Activated CD4-positive, alpha-beta T cell treated with anti-CD3 and anti-CD28 coated beads for 36 hours (primary cell): ENCODE measurements around the gene PADI2. TPM values are rescaled to one million over a fixed set of nuclear protein-coding genes. Genes with fewer than 3 reads are reported as not detected.
A peak's percentile ranks its signal among the peaks of the same experiment; 100 is the strongest.

Experiments used
- ATAC-seq: fragments of 200-7000 bp; cut with Tn5 transposase; one replicate; pipeline ENCODE4 v1.10.0; 2021; ENCODE audit warnings: mild to moderate bottlenecking, moderate library complexity
- CTCF ChIA-PET: fragments of 350-600 bp; sonication (Branson Sonifier 250); formaldehyde crosslinking; loops from one replicate; lab custom pipeline; 2021; ENCODE audit warnings: antibody characterized with exemption; lab: Charles Lee
- POLR2A ChIA-PET: fragments of 350-600 bp; sonication (Branson Sonifier 250); formaldehyde crosslinking; loops from one replicate; lab custom pipeline; 2021; ENCODE audit warnings: antibody characterized with exemption, inconsistent platforms; lab: Charles Lee
- DNase-seq: peaks from one replicate; pipeline ENCODE4 v3.0.0-alpha.2; 2020
- H3K27ac Mint-ChIP-seq: one replicate; pipeline ENCODE4 v1.8.0; 2021; ENCODE audit warnings: mixed read lengths
- H3K27me3 Mint-ChIP-seq: one replicate; pipeline ENCODE4 v1.8.0; 2021; ENCODE audit warnings: mixed read lengths
- H3K36me3 Mint-ChIP-seq: one replicate; pipeline ENCODE4 v1.8.0; 2021; ENCODE audit warnings: low read depth, mixed read lengths
- H3K4me1 Mint-ChIP-seq: one replicate; pipeline ENCODE4 v1.8.0; 2021; ENCODE audit warnings: mixed read lengths
- H3K4me3 Mint-ChIP-seq: one replicate; pipeline ENCODE4 v1.8.0; 2021; ENCODE audit warnings: mild to moderate bottlenecking, moderate library complexity, mixed read lengths
- H3K9me3 Mint-ChIP-seq: one replicate; pipeline ENCODE4 v1.8.0; 2021; ENCODE audit warnings: low read depth, mixed read lengths
- intact Hi-C, 2 experiments: fragments of 100-400 bp; cut with DNase I in 1 of 2; cut with micrococcal nuclease in 1 of 2; formaldehyde crosslinking; loops; one replicate each; pipeline versions ENCODE4 v1.14.2 to v1.15.1; 2022 to 2024; cut with DNase I, micrococcal nuclease
- total RNA-seq, 2 experiments: library from RNA; stranded (reverse); gene quantifications; one replicate each; pipeline ENCODE4 v1.2.3, GENCODE V29; 2021

Gene PADI2
- total RNA-seq, 2 experiments from 2014 or later = 0.05 TPM; not detected in 1

DNA sequence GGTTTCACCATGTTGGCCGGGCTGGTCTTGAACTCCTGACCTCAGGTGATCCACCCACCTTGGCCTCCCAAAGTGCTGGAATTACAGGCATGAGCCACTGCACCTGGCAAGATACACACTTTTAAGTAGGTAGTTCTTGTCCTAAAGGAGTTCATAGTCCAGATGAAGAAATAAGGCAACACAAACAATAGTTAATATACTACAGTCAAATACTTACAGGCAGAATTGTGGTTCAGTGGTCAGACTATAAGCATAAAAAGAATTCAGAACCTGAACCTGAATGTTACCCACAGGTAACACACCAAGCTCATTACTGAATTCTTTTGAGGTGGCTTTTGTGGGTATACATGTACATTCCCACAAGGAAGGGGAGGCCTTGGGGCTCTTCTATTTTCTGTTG lies 67.2 kb downstream of the PADI2 start:
- H3K36me3 Mint-ChIP-seq = peaks cover 12% of the 10 kb centered on the region
- ChIA-PET POLR2A (no interaction called here), CTCF (no interaction called here)
- no peaks in the 10 kb centered on the region for H3K27me3 Mint-ChIP-seq
- no peak for DNase-seq
- no peaks in the 10 kb centered on the region for H3K9me3 Mint-ChIP-seq
- H3K4me1 Mint-ChIP-seq = peaks cover 21% of the 10 kb centered on the region
- intact Hi-C loops = loop anchor here in 1 of 2 experiments (10.0 kb wide), 1 partner anchor 687 kb away; the partner anchor contains the start of gene SZRD1
- ATAC-seq = no peak
- no peak overlapping the region for H3K27ac Mint-ChIP-seq
- H3K4me3 Mint-ChIP-seq = peak overlapping the region; percentile 94

DNA sequence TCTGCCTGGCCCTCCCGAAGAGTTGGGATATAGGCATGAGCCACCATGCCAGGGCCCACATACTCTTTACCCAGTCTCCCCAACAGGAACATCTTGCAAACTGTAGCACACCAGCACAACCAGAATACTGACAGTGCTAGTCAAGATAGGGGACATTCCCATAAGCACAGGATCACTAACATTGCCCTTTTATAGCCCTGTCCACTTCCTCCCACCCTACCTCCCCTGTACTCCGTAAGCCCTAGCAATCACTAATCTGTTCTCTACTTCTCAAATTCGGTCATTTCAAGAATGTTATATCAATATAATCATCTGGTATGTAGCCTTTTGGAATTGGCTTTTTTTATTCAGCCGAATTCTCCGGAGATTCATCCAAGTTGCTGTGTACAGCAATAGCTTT lies 71.3 kb downstream of the PADI2 start:
- POLR2A ChIA-PET = no interaction called here

DNA sequence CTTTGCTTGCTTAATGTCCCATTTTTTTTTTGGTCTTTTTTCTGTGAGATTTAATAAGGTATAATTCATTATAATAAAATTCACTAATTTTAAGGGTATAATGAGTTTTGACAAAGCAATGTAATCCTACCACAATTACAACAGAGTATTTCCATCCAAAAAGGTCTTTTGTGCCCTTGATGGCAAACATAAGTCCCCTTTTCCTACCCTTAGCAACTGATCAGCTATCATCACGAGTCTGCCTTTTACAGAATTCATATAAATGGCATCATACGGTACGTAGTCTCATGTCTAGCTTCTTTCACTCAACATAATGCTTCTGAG lies 73.0 kb downstream of the PADI2 start:
- DNase-seq = no peak
- Mint-ChIP-seq H3K4me1 (peaks cover 14% of the 10 kb centered on the region), H3K4me3 (no peak overlapping the region), H3K9me3 (no peaks in the 10 kb centered on the region), H3K36me3 (peaks cover 39% of the 10 kb centered on the region), H3K27me3 (no peaks in the 10 kb centered on the region), H3K27ac (no peak overlapping the region)
- ChIA-PET CTCF (interaction anchor here (0.6 to 4.3 kb wide), 9 partner anchors 11 to 1856 kb away, joined by 3 to 22 read pairs (median 4); partner anchors contain the start of gene ALDH4A1), POLR2A (interaction anchor here (0.7 kb wide), 2 partner anchors 13 to 94 kb away, joined by 3 read pairs; no protein-coding TSS in a partner anchor)
- no peak for ATAC-seq
- intact Hi-C loops = loop anchor here (2.0 kb wide), 2 partner anchors 83 to 95 kb away; no protein-coding TSS in a partner anchor

More for the DNA sequence above, 71.3 kb downstream of the PADI2 start:
- H3K4me3 Mint-ChIP-seq = no peak overlapping the region
- ATAC-seq = no peak
- H3K27ac Mint-ChIP-seq = no peak overlapping the region
- H3K9me3 Mint-ChIP-seq = no peaks in the 10 kb centered on the region
- CTCF ChIA-PET = interaction anchor here (0.6 to 4.3 kb wide), 6 partner anchors 13 to 1360 kb away, joined by 3 to 22 read pairs (median 3); no protein-coding TSS in a partner anchor
- no peaks in the 10 kb centered on the region for H3K27me3 Mint-ChIP-seq
- DNase-seq = no peak
- H3K4me1 Mint-ChIP-seq = peaks cover 27% of the 10 kb centered on the region
- H3K36me3 Mint-ChIP-seq = peaks cover 31% of the 10 kb centered on the region
- intact Hi-C loops = loop anchor here (2.0 kb wide), 2 partner anchors 85 to 97 kb away; no protein-coding TSS in a partner anchor

DNA sequence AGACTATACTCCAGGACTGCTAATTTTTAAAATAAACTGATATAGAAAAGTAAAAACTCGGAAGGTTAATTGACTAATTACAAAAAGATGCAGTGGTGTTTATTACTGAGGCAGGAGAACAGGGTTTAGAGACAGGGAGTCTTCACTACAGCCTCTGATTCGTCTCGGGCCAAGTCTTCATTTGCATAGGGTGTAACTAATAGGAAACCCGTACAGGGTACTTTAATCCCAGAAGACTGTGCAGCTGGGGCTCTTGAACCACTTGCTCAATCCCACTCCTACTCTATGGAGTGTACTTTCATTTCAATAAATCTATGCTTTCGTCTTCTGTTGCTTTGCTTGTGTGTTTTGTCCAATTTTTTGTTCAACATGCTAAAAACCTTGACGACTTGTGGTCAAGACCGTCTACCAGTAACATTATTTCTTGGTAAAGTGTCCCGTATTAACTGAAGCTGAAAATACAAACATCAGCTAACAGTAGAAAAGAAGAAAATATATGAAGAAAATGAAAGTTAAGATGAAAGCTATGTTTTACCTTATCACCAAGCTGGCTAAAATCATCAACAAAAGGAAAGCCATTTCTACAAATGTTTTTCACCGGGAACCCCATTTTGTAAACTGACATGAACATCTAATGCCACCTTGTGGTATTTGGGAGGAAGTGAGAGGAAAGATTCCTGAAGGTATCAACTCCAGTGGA lies 73.5 kb downstream of the PADI2 start:
- Mint-ChIP-seq H3K36me3 (peaks cover 34% of the 10 kb centered on the region), H3K27ac (peak overlapping the region; percentile 42), H3K4me1 (peaks cover 9% of the 10 kb centered on the region), H3K4me3 (no peak overlapping the region), H3K9me3 (no peaks in the 10 kb centered on the region), H3K27me3 (no peaks in the 10 kb centered on the region)
- POLR2A ChIA-PET = interaction anchor here (0.7 kb wide), 1 partner anchor 13 kb away, joined by 3 read pairs; no protein-coding TSS in a partner anchor
- ATAC-seq = no peak
- DNase-seq = no peak
- CTCF ChIA-PET = interaction anchor here (0.6 to 4.3 kb wide), 10 partner anchors 11 to 1857 kb away, joined by 3 to 22 read pairs (median 4); partner anchors contain the start of gene ALDH4A1
- intact Hi-C loops = loop anchor here (2.0 kb wide), 2 partner anchors 83 to 95 kb away; no protein-coding TSS in a partner anchor

DNA sequence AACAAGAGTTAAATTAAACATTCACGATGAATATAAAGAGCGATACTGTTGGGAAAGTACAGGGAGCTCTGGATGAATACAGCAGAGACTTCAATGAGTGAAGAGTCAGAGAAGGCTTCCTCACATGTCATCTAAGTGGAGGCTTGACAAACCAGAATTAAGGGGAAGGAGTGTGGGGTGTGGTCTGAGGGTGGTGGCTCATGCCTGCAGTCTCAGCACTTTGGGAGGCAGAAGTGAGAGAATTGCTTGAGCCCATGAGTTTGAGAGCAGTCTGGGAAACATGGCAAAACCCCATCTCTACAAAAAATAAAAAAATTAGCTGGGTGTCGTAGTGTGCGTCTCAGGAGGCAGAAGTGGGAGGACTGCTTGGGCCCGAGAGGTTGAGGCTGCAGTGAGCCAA lies 74.1 kb downstream of the PADI2 start:
- no peak overlapping the region for H3K4me3 Mint-ChIP-seq
- ATAC-seq (no peak), DNase-seq (no peak)
- peaks cover 31% of the 10 kb centered on the region for H3K36me3 Mint-ChIP-seq
- H3K27ac Mint-ChIP-seq = no peak overlapping the region
- ChIA-PET POLR2A (no interaction called here), CTCF (interaction anchor here (0.7 to 4.3 kb wide), 8 partner anchors 9 to 105 kb away, joined by 3 to 22 read pairs (median 4); no protein-coding TSS in a partner anchor)
- no peaks in the 10 kb centered on the region for H3K9me3 Mint-ChIP-seq
- intact Hi-C loops = no loop called here
- no peaks in the 10 kb centered on the region for H3K27me3 Mint-ChIP-seq
- peaks cover 6% of the 10 kb centered on the region for H3K4me1 Mint-ChIP-seq

DNA sequence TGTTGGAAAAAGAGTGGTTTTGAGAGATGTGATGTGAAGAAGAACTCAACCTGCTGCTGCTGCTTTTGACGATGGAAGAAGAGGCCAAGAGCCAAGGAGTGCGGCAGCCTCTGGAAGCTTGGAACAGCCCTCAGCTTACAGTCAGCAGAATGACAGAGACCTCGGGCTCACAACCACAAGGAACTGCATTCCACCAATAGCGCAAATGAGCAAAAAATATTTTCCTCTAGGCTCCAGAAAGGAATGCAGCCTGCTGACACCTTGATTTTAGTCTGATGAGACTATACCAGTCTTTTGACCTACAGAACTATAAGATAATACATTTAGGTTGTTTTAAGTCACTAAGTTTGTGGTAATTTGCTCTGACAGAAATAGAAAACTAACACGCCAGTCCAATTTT lies 75.6 kb downstream of the PADI2 start:
- H3K27me3 Mint-ChIP-seq = no peaks in the 10 kb centered on the region
- no peaks in the 10 kb centered on the region for H3K9me3 Mint-ChIP-seq
- H3K4me1 Mint-ChIP-seq = peaks cover 6% of the 10 kb centered on the region
- H3K36me3 Mint-ChIP-seq = peaks cover 33% of the 10 kb centered on the region
- CTCF ChIA-PET = interaction anchor here (0.6 kb wide), 1 partner anchor 202 kb away, joined by 4 read pairs; no protein-coding TSS in a partner anchor
- DNase-seq = no peak
- H3K4me3 Mint-ChIP-seq = no peak overlapping the region
- POLR2A ChIA-PET = no interaction called here
- intact Hi-C loops = no loop called here
- no peak overlapping the region for H3K27ac Mint-ChIP-seq
- ATAC-seq = no peak

GRCh38 chr1:17040135-17040534 lies 79.1 kb downstream of the PADI2 start:
- ATAC-seq = no peak
- no peak overlapping the region for H3K4me3 Mint-ChIP-seq

DNA sequence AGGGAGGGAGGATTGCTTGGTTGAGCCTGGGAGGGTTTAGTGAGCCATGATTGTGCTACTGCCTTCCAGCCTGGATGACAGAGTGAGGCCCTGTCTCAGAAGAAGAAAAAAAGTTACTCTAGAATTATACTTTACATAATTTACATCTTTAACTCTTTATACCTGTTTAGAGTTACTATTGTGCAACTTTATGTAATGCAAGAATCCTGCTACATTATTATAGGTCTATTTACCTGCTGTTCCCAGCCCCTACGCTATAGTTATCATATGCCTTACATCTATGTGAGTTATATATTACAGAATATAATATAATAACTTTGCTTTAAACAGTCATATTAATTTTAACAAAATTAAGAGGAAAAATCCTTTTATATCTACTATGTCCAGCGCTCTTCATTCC lies 79.7 kb downstream of the PADI2 start:
- intact Hi-C loops = no loop called here
- no peak for DNase-seq
- Mint-ChIP-seq H3K4me3 (no peak overlapping the region), H3K4me1 (no peaks in the 10 kb centered on the region), H3K9me3 (no peaks in the 10 kb centered on the region), H3K27me3 (no peaks in the 10 kb centered on the region), H3K27ac (no peak overlapping the region), H3K36me3 (peaks cover 24% of the 10 kb centered on the region)
- ChIA-PET CTCF (interaction anchor here (1.1 kb wide), 1 partner anchor 79 kb away, joined by 5 read pairs; no protein-coding TSS in a partner anchor), POLR2A (no interaction called here)
- ATAC-seq = no peak

More at GRCh38 chr1:17040135-17040534, 79.1 kb downstream of the PADI2 start:
- Mint-ChIP-seq H3K36me3 (peaks cover 30% of the 10 kb centered on the region), H3K27me3 (no peaks in the 10 kb centered on the region), H3K27ac (no peak overlapping the region), H3K4me1 (peaks cover 2% of the 10 kb centered on the region), H3K9me3 (no peaks in the 10 kb centered on the region)
- ChIA-PET CTCF (interaction anchor here (1.1 kb wide), 1 partner anchor 79 kb away, joined by 5 read pairs; no protein-coding TSS in a partner anchor), POLR2A (no interaction called here)
- DNase-seq = no peak
- intact Hi-C loops = no loop called here

- H3K4me1 Mint-ChIP-seq = no peaks in the 10 kb centered on the region
These were observed 85.8 kb downstream of the PADI2 start for GRCh38 chr1:17033481-17033880.

GRCh38 chr1:17032741-17033140 lies 86.5 kb downstream of the PADI2 start:
- no peak for ATAC-seq
- intact Hi-C loops = no loop called here
- Mint-ChIP-seq H3K27me3 (no peaks in the 10 kb centered on the region), H3K27ac (no peak overlapping the region), H3K36me3 (peaks cover 26% of the 10 kb centered on the region), H3K9me3 (no peaks in the 10 kb centered on the region), H3K4me3 (no peak overlapping the region), H3K4me1 (no peaks in the 10 kb centered on the region)
- no peak for DNase-seq
- CTCF ChIA-PET = interaction anchor here (4.2 kb wide), 1 partner anchor 14 kb away, joined by 20 read pairs; no protein-coding TSS in a partner anchor
- POLR2A ChIA-PET = interaction anchor here (0.6 kb wide), 1 partner anchor 13 kb away, joined by 3 read pairs; no protein-coding TSS in a partner anchor

More at GRCh38 chr1:17033481-17033880, 85.8 kb downstream of the PADI2 start:
- Mint-ChIP-seq H3K36me3 (peaks cover 18% of the 10 kb centered on the region), H3K27ac (no peak overlapping the region), H3K4me3 (no peak overlapping the region), H3K27me3 (no peaks in the 10 kb centered on the region), H3K9me3 (no peaks in the 10 kb centered on the region)
- ChIA-PET POLR2A (no interaction called here), CTCF (interaction anchor here (4.2 kb wide), 1 partner anchor 13 kb away, joined by 20 read pairs; no protein-coding TSS in a partner anchor)
- ATAC-seq = no peak
- DNase-seq = no peak
- intact Hi-C loops = no loop called here

GRCh38 chr1:17031436-17031835 lies 87.8 kb downstream of the PADI2 start:
- Mint-ChIP-seq H3K36me3 (peaks cover 32% of the 10 kb centered on the region), H3K4me1 (no peaks in the 10 kb centered on the region), H3K27me3 (no peaks in the 10 kb centered on the region), H3K9me3 (no peaks in the 10 kb centered on the region), H3K27ac (no peak overlapping the region), H3K4me3 (no peak overlapping the region)
- ATAC-seq = no peak
- no peak for DNase-seq
- POLR2A ChIA-PET = no interaction called here
- intact Hi-C loops = no loop called here
- CTCF ChIA-PET = no interaction called here
